Uterine smooth muscle cell (primary cell): ENCODE data around the gene NPIPB4. TPM values are rescaled to one million over a fixed set of nuclear protein-coding genes. Genes with fewer than 3 reads are reported as not detected.

Experiments
- total RNA-seq: library from RNA; depleted of rRNA; stranded (reverse); fragments of >200 nt; gene quantifications from 2 replicates; pipeline ENCODE4 v1.2.3, GENCODE V29; 2014

NPIPB4 gene
- total RNA-seq, result 34.2 and 43.6 TPM in 2 replicates

DNA sequence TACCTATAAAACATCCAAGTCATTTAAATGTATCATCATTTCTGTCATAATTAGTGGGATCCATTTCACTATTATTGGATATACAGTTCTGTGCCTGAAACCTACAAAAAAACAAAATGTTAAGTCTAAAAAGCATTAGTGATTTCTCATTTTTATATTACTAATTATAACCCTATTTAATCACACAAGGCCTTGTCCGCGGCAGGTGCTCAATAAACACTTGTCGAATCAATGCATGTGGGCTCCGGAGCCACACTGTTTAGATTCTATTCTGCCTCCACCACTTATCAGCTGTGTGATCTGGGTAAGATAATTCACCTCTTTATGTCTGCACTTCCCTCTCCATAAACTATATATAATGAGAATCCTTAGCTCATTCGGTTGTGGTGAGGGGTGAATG is at the start of gene NPIPB4:
Gene NPIPB4, minus strand, starts transcription at position 101 of the 400 bp plus-strand sequence. CDS start 378 bp downstream, outside the sequence.

Other genes with a start within 250 kb of the NPIPB4 start
- under 0.01 TPM in 1 of 2 replicates, not detected in the other for gene IGSF6, start 205.1 kb downstream of the NPIPB4 start, total RNA-seq
- gene OTOA, start 193.8 kb downstream of the NPIPB4 start, total RNA-seq, result under 0.01 TPM in 2 replicates
- gene UQCRC2, start 95.6 kb upstream of the NPIPB4 start, total RNA-seq, result 185 and 202 TPM in 2 replicates
- gene PDZD9, start 143.4 kb upstream of the NPIPB4 start, total RNA-seq, result not detected in 2 replicates
- 29.7 and 49.0 TPM in 2 replicates for gene MOSMO, start 150.4 kb upstream of the NPIPB4 start, total RNA-seq
- 0.11 and 0.12 TPM in 2 replicates for gene VWA3A, start 234.8 kb upstream of the NPIPB4 start, total RNA-seq